Ramos (cell line): ENCODE results near the gene F8A1.
"Not testable (repeated sequence)": the region's sequence is repeated elsewhere in the genome, so short reads cannot be mapped to it uniquely, and the experiment has no call there.

Experiments
- in situ Hi-C: fragments of 300-500 bp; cut with MboI; formaldehyde crosslinking; loops from one replicate; pipeline ENCODE4 v1.14.3; 2022; ENCODE audit warnings: low sequenced_read_pairs; ENCODE audit not compliant: unreplicated experiment

F8A1 gene

DNA sequence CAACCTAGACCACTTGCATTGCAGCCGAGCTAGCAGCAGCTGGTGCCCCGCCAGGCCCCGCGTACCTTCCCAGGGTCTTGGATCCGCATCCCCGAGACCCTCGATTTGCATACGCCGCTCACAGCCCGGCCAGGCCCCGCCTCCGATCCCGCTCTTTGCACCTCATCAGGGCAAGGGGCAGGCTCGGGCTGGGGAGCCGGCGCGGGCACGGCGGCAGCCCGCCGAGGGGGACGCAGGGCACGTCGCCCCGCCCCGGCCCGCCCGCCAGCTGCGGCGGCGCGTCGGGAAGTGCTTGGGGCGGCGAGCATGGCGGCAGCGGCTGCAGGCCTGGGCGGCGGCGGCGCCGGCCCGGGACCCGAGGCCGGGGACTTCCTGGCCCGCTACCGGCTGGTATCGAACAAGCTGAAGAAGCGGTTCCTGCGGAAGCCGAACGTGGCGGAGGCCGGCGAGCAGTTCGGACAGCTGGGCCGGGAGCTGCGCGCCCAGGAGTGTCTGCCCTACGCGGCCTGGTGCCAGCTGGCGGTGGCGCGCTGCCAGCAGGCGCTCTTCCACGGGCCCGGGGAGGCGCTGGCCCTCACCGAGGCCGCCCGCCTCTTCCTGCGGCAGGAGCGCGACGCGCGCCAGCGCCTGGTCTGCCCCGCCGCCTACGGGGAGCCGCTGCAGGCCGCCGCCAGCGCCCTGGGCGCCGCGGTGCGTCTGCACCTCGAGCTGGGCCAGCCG lies at the start of gene F8A1:
F8A1 (plus strand) TSS at position 287 of the 720 bp plus-strand sequence; CDS start at position 307, 20 bp downstream.
- in situ Hi-C loops, result not testable (repeated sequence)

DNA sequence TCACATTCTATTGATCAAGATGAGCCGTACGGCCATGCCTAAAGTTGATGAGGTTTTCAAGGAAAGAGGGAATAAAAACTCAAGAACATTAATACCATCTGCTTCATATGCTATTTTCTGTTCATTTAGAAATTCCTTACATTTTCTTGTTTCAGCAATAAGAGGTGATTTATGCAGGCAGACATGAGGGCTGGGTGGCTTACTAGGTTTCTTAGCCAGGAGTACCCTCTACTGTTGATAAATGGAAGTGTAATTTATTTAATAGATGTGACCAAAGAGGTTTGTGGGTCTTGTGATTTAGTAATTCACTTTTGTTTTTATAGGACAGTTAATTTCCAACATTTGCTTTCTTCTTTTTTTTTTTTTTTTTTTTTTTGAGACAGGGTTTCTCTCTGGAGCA lies 45.3 kb upstream of the F8A1 start:
- in situ Hi-C loops, result loop anchor here (25.0 kb wide), 1 partner anchor 254 kb away; the partner anchor contains the start of gene CTAG1A

GRCh38 chrX:154850957-154851611 lies 35.1 kb upstream of the F8A1 start:
- in situ Hi-C loops, result no loop called here

DNA sequence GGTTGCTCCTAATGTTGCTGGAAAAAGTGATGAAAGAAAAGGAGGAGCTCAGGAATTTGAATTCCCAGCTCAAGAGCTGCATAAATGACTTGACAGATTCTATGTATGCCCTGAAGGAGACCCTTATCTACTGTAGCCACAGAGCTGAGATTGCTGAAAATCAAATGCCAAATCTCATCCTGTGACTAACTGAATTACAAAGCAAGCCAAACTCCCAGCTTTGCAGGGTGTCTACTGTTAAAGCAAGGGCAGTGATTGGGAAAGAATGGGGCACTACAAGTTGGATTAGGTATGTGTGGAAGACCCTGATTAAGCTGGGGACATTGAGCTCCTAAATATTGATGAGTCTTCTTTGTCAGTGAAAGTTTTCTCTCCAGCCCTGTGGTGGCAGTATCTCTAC lies 30.9 kb upstream of the F8A1 start:
- in situ Hi-C loops, result no loop called here

DNA sequence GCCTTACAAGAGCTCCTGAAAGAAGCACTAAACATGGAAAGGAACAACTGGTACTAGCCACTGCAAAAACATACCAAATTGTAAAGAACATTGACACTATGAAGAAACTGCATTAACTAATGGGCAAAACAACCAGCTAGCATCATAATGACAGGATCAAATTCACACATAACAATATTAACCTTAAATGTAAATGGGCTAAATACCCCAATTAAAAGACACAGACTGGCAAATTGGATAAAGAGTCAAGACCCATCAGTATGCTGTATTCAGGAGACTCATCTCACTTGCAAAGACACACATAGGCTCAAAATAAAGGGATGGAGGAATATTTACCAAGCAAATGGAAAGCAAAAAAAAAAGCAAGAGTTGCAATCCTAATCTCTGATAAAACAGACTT lies 17.6 kb upstream of the F8A1 start:
- in situ Hi-C loops, result not testable (repeated sequence)

DNA sequence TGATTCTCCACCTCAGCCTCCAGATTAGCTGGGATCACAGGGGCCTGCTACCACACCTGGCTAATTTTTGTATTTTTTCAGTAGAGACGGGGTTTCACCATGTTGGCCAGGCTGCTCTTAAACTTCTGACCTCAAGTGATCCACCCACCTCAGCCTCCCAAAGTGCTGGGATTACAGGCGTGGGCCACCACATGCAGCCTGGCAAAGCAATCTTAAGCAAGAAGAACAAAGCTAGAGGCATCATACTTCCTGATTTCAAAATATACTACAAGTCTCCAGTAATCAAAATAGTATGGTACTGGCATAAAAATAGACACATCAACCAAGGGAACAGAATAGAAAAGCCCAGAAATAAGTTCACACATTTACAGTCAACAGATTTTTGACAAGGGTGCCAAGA lies 12.8 kb upstream of the F8A1 start:
- in situ Hi-C loops, result loop anchor here (10.0 kb wide), 1 partner anchor 59 kb away; no protein-coding TSS in a partner anchor

DNA sequence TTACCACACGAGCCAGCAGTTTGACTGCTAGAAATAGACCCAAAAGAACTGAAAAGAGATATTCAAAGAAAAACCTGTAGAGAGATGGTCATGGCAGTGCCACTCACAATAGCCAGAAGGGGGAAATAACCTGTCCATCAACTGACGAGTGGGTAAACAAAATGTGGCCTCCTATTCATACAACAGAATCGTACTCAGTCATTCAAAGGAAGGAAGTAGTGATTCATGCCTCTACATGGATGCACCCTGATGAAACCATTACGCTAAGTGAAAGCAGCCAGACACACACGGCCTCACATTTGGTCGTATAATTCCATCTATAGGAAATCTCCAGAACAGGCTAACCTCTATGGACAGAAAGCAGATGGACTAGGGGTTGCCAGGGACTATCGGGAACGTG lies 2.1 kb upstream of the F8A1 start:
- in situ Hi-C loops, result not testable (repeated sequence)

DNA sequence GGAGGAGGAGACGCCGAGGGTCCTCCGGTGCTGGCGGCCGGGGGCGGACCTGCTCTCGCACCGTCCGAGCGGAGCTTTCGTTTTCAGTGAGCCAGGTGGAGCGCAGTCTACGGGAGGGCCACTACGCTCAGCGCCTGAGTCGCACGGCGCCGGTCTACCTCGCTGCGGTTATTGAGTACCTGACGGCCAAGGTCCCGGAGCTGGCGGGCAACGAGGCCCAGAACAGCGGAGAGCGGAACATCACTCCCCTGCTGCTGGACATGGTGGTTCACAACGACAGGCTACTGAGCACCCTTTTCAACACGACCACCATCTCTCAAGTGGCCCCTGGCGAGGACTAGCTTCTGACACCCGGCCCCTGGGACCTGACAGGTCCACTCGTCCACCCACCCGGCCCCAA lies 1.1 kb upstream of the F8A1 start:
- in situ Hi-C loops, result not testable (repeated sequence)

GRCh38 chrX:154885549-154885948 lies 606 bp upstream of the F8A1 start:
- in situ Hi-C loops, result not testable (repeated sequence)

- in situ Hi-C loops, result not testable (repeated sequence)
Observed at GRCh38 chrX:154886789-154887221, 650 bp downstream of the F8A1 start.

GRCh38 chrX:154890990-154891639 lies 5.0 kb downstream of the F8A1 start:
- in situ Hi-C loops, result no loop called here

GRCh38 chrX:154892296-154892695 lies 6.1 kb downstream of the F8A1 start:
- in situ Hi-C loops, result no loop called here

- in situ Hi-C loops, result no loop called here
Observed at GRCh38 chrX:154900323-154900722, 14.2 kb downstream of the F8A1 start.

GRCh38 chrX:154902408-154902807 lies 16.3 kb downstream of the F8A1 start:
- in situ Hi-C loops, result no loop called here

GRCh38 chrX:154908821-154909220 lies 22.7 kb downstream of the F8A1 start:
- in situ Hi-C loops, result no loop called here

DNA sequence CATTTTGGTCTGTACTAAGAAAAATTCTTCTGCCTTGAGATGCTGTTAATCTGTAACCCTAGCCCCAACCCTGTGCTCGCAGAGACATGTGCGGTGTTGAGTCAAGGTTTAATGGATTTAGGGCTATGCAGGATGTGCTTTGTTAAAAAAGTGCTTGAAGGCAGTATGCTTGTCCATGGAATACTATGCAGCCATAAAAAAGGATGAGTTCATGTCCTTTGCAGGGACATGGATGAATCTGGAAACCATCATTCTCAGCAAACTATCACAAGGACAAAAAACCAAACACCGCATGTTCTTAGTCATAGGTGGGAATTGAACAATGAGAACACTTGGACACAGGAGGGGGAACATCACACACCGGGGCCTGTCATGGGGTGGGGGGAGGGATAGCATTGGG lies 23.9 kb downstream of the F8A1 start:
- in situ Hi-C loops, result not testable (repeated sequence)

DNA sequence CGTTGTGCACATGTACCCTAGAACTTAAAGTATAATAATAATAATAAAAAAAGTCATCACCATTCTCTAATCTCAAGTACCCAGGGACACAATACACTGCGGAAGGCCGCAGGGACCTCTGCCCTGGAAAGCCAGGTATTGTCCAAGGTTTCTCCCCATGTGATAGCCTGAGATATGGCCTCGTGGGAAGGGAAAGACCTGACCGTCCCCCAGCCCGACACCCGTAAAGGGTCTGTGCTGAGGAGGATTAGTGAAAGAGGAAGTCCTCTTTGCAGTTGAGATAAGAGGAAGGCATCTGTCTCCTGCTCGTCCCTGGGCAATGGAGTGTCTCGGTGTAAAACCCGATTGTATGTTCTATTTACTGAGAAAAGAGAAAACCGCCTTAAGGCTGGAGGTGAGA lies 24.4 kb downstream of the F8A1 start:
- in situ Hi-C loops, result not testable (repeated sequence)

DNA sequence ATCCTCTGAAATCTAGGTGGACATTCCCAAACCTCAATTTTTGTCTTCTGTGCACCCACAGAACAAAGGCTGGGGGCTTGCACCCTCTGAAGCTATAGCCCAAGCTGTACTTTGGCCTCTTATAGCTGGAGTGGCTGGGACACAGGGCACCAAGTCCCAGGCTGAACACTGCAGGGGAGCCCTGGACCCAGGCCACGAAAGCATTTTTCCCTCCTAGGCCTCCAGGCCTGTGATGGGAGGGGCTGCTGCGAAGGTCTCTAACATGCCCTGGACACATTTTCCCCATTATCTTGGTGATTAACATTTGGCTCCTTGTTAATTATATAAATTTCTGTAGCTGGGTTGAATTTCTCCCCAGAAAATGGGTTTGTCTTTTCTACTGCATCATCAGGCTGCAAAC lies 27.9 kb downstream of the F8A1 start:
- in situ Hi-C loops, result no loop called here

DNA sequence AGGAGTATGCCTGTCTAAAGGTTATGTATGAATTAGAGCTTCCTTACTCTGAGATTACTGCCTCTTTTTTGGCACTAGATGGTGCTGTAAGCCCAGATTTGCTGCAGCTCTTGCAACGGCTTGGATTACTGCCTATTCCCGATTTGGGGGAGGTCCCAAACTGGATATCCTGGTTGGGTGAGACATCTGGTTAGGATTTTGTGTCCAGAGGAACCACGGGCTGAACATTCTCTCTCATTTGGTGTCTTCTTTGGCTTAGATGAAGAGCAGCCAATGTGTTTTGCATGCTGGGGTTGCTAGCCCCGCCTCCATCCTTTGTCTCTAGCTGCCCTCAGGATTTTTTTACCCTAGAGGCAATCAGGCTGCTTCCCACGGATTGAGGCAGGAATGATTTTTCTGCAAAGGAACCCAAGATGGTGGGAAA lies 31.9 kb downstream of the F8A1 start:
- in situ Hi-C loops, result no loop called here

GRCh38 chrX:154924771-154925170 lies 38.6 kb downstream of the F8A1 start:
- in situ Hi-C loops, result not testable (repeated sequence)
